ENCODE data around the gene CFAP73. TPM values are rescaled to one million over a fixed set of nuclear protein-coding genes. Genes with fewer than 3 reads are reported as not detected.

CFAP73 gene
- total and polyA plus RNA-seq, 2 donors from 2014 or later, result 0.52 to 2.4 TPM

- Histone ChIP-seq H3K4me1 (ENCODE audit: control insufficient read depth in 2 of 3, insufficient read depth in 2 of 3, low read depth in 1 of 3, low read length in 3 of 3) (peaks cover 0 to 10% (median 9%) of the 10 kb centered on the region in 3 donors), H3K27ac (ENCODE audit: low read depth in 2 of 2, low read length in 2 of 2) (peak overlapping the region in 1 of 2 donors; percentile 51), H3K36me3 (ENCODE audit: control insufficient read depth in 2 of 3, insufficient read depth in 3 of 3, low read length in 3 of 3) (no peaks in the 10 kb centered on the region), H3K9ac (ENCODE audit: low read length in 3 of 3) (no peak overlapping the region), H3K9me3 (ENCODE audit: control insufficient read depth in 2 of 3, insufficient read depth in 1 of 3, low read length in 3 of 3) (no peaks in the 10 kb centered on the region), H3K4me3 (ENCODE audit: low read length in 3 of 3) (no peak overlapping the region), H3K27me3 (ENCODE audit: control insufficient read depth, insufficient read depth, low read length) (no peaks in the 10 kb centered on the region)
- FAIRE-seq (no peak), DNase-seq (peak in 1 of 5 donors; percentile 74)
- intact Hi-C loops (cut with DNase I), result no loop called here
- TF ChIP-seq CTCF (IDR thresholded peaks at IDR 0.05; ENCODE audit: borderline replicate concordance, extremely low read depth, insufficient read depth), result no peak
Observed at GRCh38 chr12:113136990-113137511, 12.5 kb upstream of the CFAP73 start.

- no peak overlapping the region for H3K9ac ChIP-seq (ENCODE audit: low read length in 3 of 3)
- H3K27ac ChIP-seq (ENCODE audit: low read depth in 2 of 2, low read length in 2 of 2), result peak overlapping the region; percentile 19 to 72
- peaks cover 0 to 11% (median 10%) of the 10 kb centered on the region in 3 donors for H3K4me1 ChIP-seq (ENCODE audit: control insufficient read depth in 2 of 3, insufficient read depth in 2 of 3, low read depth in 1 of 3, low read length in 3 of 3)
- DNase-seq (peak in 1 of 5 donors; percentile 48), FAIRE-seq (no peak)
- intact Hi-C loops (cut with DNase I), result no loop called here
- no peak overlapping the region for H3K4me3 ChIP-seq (ENCODE audit: low read length in 3 of 3)
- no peaks in the 10 kb centered on the region for H3K36me3 ChIP-seq (ENCODE audit: control insufficient read depth in 2 of 3, insufficient read depth in 3 of 3, low read length in 3 of 3)
- no peaks in the 10 kb centered on the region for H3K9me3 ChIP-seq (ENCODE audit: control insufficient read depth in 2 of 3, insufficient read depth in 1 of 3, low read length in 3 of 3)
- H3K27me3 ChIP-seq (ENCODE audit: control insufficient read depth, insufficient read depth, low read length), result no peaks in the 10 kb centered on the region
- TF ChIP-seq CTCF (IDR thresholded peaks at IDR 0.05; ENCODE audit: borderline replicate concordance, extremely low read depth, insufficient read depth), result no peak
Observed at GRCh38 chr12:113137861-113138783, 11.4 kb upstream of the CFAP73 start.

DNA sequence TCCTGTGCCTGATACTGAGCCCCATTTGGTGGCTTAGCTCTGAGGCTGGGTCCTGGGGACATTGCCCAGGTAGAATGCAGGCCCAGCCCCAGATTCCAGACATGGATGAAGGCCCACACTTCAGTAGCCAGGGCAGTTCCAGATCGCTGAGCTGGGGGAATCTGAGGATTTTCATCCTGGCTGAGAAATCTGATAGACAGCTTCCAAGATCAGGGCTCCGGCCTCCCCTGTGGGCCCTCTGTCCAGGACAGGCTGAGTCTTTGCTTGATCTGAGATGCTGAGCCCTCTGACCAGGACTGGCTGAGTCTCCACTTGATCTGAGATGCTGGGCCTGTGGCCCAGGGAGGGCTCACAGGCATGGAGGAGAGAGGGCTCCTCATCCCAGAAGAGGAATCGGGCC is 10.7 kb upstream of the CFAP73 start:
- FAIRE-seq (no peak), DNase-seq (peak; percentile 70 to 90 (median 81))
- no peaks in the 10 kb centered on the region for H3K36me3 ChIP-seq (ENCODE audit: control insufficient read depth in 2 of 3, insufficient read depth in 3 of 3, low read length in 3 of 3)
- H3K4me1 ChIP-seq (ENCODE audit: control insufficient read depth in 2 of 3, insufficient read depth in 2 of 3, low read depth in 1 of 3, low read length in 3 of 3), result peaks cover 0 to 11% (median 10%) of the 10 kb centered on the region in 3 donors
- no peaks in the 10 kb centered on the region for H3K9me3 ChIP-seq (ENCODE audit: control insufficient read depth in 2 of 3, insufficient read depth in 1 of 3, low read length in 3 of 3)
- H3K4me3 ChIP-seq (ENCODE audit: low read length in 3 of 3), result no peak overlapping the region
- intact Hi-C loops (cut with DNase I), result no loop called here
- peak overlapping the region; percentile 19 to 72 for H3K27ac ChIP-seq (ENCODE audit: low read depth in 2 of 2, low read length in 2 of 2)
- H3K27me3 ChIP-seq (ENCODE audit: control insufficient read depth, insufficient read depth, low read length), result no peaks in the 10 kb centered on the region
- no peak overlapping the region for H3K9ac ChIP-seq (ENCODE audit: low read length in 3 of 3)
- no peak for TF ChIP-seq CTCF (IDR thresholded peaks at IDR 0.05; ENCODE audit: borderline replicate concordance, extremely low read depth, insufficient read depth)
